COLO668 (cell line): Measurements from ENCODE around the gene GNAI2.
"Not testable (repeated sequence)": the region's sequence is repeated elsewhere in the genome, so short reads cannot be mapped to it uniquely, and the experiment has no call there.

ENCODE experiments used
- DNase-seq: peaks from one replicate; lab custom pipeline; 2025; ENCODE audit not compliant: unreplicated experiment; lab: John Stamatoyannopoulos, UW

Gene GNAI2

GRCh38 chr3:50263478-50264382 lies 27.7 kb downstream of the GNAI2 start:
- DNase-seq, result no peak

- DNase-seq, result no peak
Observed at GRCh38 chr3:50264383-50264963, 28.5 kb downstream of the GNAI2 start.

- no peak for DNase-seq
Observed at GRCh38 chr3:50264964-50265485, 29.0 kb downstream of the GNAI2 start.

GRCh38 chr3:50265571-50265970 lies 29.6 kb downstream of the GNAI2 start:
- no peak for DNase-seq

GRCh38 chr3:50266017-50266416 lies 30.0 kb downstream of the GNAI2 start:
- no peak for DNase-seq

GRCh38 chr3:50266836-50267235 lies 30.8 kb downstream of the GNAI2 start:
- no peak for DNase-seq

- DNase-seq, result no peak
Observed at GRCh38 chr3:50267280-50267913, 31.4 kb downstream of the GNAI2 start.

- DNase-seq, result no peak
Observed at GRCh38 chr3:50268276-50268675, 32.3 kb downstream of the GNAI2 start.

GRCh38 chr3:50268703-50269451 lies 32.9 kb downstream of the GNAI2 start, which contains the start of gene SEMA3B:
TSS of gene SEMA3B (plus strand) at chr3:50269147. CDS start at chr3:50269241, 94 bp downstream.
- DNase-seq, result no peak

GRCh38 chr3:50269460-50269859 lies 33.5 kb downstream of the GNAI2 start:
- DNase-seq, result no peak

- DNase-seq, result no peak
Observed at GRCh38 chr3:50269977-50270413, 34.0 kb downstream of the GNAI2 start.

- no peak for DNase-seq
Observed at GRCh38 chr3:50270422-50271224, 34.6 kb downstream of the GNAI2 start.

GRCh38 chr3:50271314-50271936 lies 35.4 kb downstream of the GNAI2 start:
- no peak for DNase-seq

- not testable (repeated sequence) for DNase-seq
Observed at GRCh38 chr3:50272538-50272910, 36.5 kb downstream of the GNAI2 start.

- DNase-seq, result peak; percentile 78
Observed at GRCh38 chr3:50272911-50273688, 37.1 kb downstream of the GNAI2 start.

- DNase-seq, result no peak
Observed at GRCh38 chr3:50273689-50274065, 37.7 kb downstream of the GNAI2 start.

- DNase-seq, result peak; percentile 23
Observed at GRCh38 chr3:50274371-50275104, 38.5 kb downstream of the GNAI2 start.
